H9 (cell line): ENCODE measurements around the gene MLANA. TPM values are rescaled to one million over a fixed set of nuclear protein-coding genes. Genes with fewer than 3 reads are reported as not detected.

Source experiments
- DNase-seq: peaks from one replicate; pipeline ENCODE4 v3.0.0-alpha.2; 2017
- H2AFZ ChIP-seq: one replicate; pipeline ENCODE4 v1.6.1; 2013; ENCODE audit warnings: mild to moderate bottlenecking, low read length, control low read depth, moderate library complexity
- H2AK5ac ChIP-seq: 2 replicates; pipeline ENCODE4 v1.6.1; 2013; ENCODE audit warnings: low read length, control low read depth, mixed read lengths; ENCODE audit not compliant: insufficient read length
- H2BK120ac ChIP-seq: one replicate; pipeline ENCODE4 v1.6.1; 2013; ENCODE audit warnings: low read depth, mild to moderate bottlenecking, low read length, control low read depth, inconsistent platforms; ENCODE audit not compliant: poor library complexity, severe bottlenecking
- H2BK12ac ChIP-seq: 2 replicates; pipeline ENCODE4 v1.6.1; 2013; ENCODE audit warnings: low read length, control low read depth, mixed read lengths, low read depth; ENCODE audit not compliant: insufficient read length
- H2BK15ac ChIP-seq: 2 replicates; pipeline ENCODE4 v1.6.1; 2013; ENCODE audit warnings: low read depth, low read length, control low read depth
- H2BK20ac ChIP-seq: one replicate; pipeline ENCODE4 v1.6.1; 2013; ENCODE audit warnings: low read depth, mild to moderate bottlenecking, low read length, control low read depth, inconsistent platforms; ENCODE audit not compliant: poor library complexity, severe bottlenecking
- H2BK5ac ChIP-seq: 2 replicates; pipeline ENCODE4 v1.6.1; 2013; ENCODE audit warnings: low read length, control low read depth, mixed read lengths; ENCODE audit not compliant: insufficient read length
- H3K14ac ChIP-seq: 2 replicates; pipeline ENCODE4 v1.6.1; 2013; ENCODE audit warnings: low read length, control low read depth; ENCODE audit not compliant: insufficient read depth
- H3K18ac ChIP-seq: 2 replicates; pipeline ENCODE4 v1.6.1; 2013; ENCODE audit warnings: low read depth, mild to moderate bottlenecking, mixed read lengths, low read length, control low read depth; ENCODE audit not compliant: insufficient read length
- H3K23ac ChIP-seq: 2 replicates; pipeline ENCODE4 v1.6.1; 2013; ENCODE audit warnings: low read length, control low read depth, mixed read lengths, low read depth; ENCODE audit not compliant: insufficient read length
- H3K23me2 ChIP-seq: 2 replicates; pipeline ENCODE4 v1.6.1; 2013; ENCODE audit warnings: low read depth, mild to moderate bottlenecking, mixed read lengths, low read length, control low read depth; ENCODE audit not compliant: insufficient read length, poor library complexity, severe bottlenecking
- H3K27ac ChIP-seq: 2 replicates; pipeline ENCODE4 v1.5.1; 2013; ENCODE audit warnings: low read length, control low read depth, mixed read lengths, low read depth; ENCODE audit not compliant: insufficient read length
- H3K27me3 ChIP-seq: 2 replicates; pipeline ENCODE4 v1.6.1; 2013; ENCODE audit warnings: low read length, control low read depth, inconsistent platforms; ENCODE audit not compliant: insufficient read depth
- H3K4ac ChIP-seq: 2 replicates; pipeline ENCODE4 v1.6.1; 2013; ENCODE audit warnings: low read depth, mild to moderate bottlenecking, control low read depth, inconsistent platforms, low read length, moderate library complexity
- H3K4me1 ChIP-seq: 2 replicates; pipeline ENCODE4 v1.6.1; 2013; ENCODE audit warnings: low read length, control low read depth, inconsistent platforms; ENCODE audit not compliant: insufficient read depth
- H3K4me2 ChIP-seq: 2 replicates; pipeline ENCODE4 v1.6.1; 2013; ENCODE audit warnings: low read length, control low read depth, mixed read lengths; ENCODE audit not compliant: insufficient read length, insufficient read depth
- H3K56ac ChIP-seq: 2 replicates; pipeline ENCODE4 v1.6.1; 2013; ENCODE audit warnings: low read depth, mild to moderate bottlenecking, mixed read lengths, low read length, control low read depth; ENCODE audit not compliant: insufficient read length
- H3K79me1 ChIP-seq: 2 replicates; pipeline ENCODE4 v1.6.1; 2013; ENCODE audit warnings: low read depth, mild to moderate bottlenecking, moderate library complexity, low read length, control low read depth, inconsistent platforms; ENCODE audit not compliant: insufficient read depth, poor library complexity, severe bottlenecking
- H3K79me2 ChIP-seq: 2 replicates; pipeline ENCODE4 v1.6.1; 2013; ENCODE audit warnings: low read length, control low read depth, inconsistent platforms; ENCODE audit not compliant: insufficient read depth
- H3K9ac ChIP-seq: 2 replicates; pipeline ENCODE4 v1.6.1; 2013; ENCODE audit warnings: low read length, control low read depth, mixed read lengths; ENCODE audit not compliant: insufficient read length; ENCODE audit errors: extremely low read depth
- H3K9me3 ChIP-seq: one replicate; pipeline ENCODE4 v1.6.1; 2013; ENCODE audit warnings: low read depth, low read length, inconsistent platforms; ENCODE audit not compliant: control insufficient read depth
- H3T11ph ChIP-seq: one replicate; pipeline ENCODE4 v1.6.1; 2013; ENCODE audit warnings: mild to moderate bottlenecking, low read length, control low read depth, inconsistent platforms
- H4K20me1 ChIP-seq: one replicate; pipeline ENCODE4 v1.6.1; 2013; ENCODE audit not compliant: control insufficient read depth, insufficient read length, insufficient read depth
- H4K5ac ChIP-seq: 2 replicates; pipeline ENCODE4 v1.6.1; 2013; ENCODE audit warnings: low read depth, mild to moderate bottlenecking, mixed read lengths, low read length, control low read depth; ENCODE audit not compliant: insufficient read length
- H4K8ac ChIP-seq: replicated peaks from 2 replicates; pipeline ENCODE4 v1.6.1; 2013; ENCODE audit warnings: low read length, control low read depth, mixed read lengths, low read depth; ENCODE audit not compliant: insufficient read length
- H4K91ac ChIP-seq: 2 replicates; pipeline ENCODE4 v1.6.1; 2013; ENCODE audit warnings: low read depth, mild to moderate bottlenecking, moderate library complexity, mixed read lengths, low read length, control low read depth; ENCODE audit not compliant: insufficient read length
- H3K27ac Mint-ChIP-seq, 3 experiments: 2 replicates in 2 of 3; 3 replicates in 1 of 3; pipeline ENCODE4 v1.8.0; 2020 to 2021; ENCODE audit warnings: mixed read lengths in 3 of 3, mild to moderate bottlenecking in 1 of 3, moderate library complexity in 1 of 3
- H3K27me3 Mint-ChIP-seq: 2 replicates; pipeline ENCODE4 v1.8.0; 2021; ENCODE audit warnings: low read depth, mild to moderate bottlenecking, moderate library complexity, mixed read lengths
- H3K36me3 Mint-ChIP-seq, 3 experiments: 2 replicates in 2 of 3; 3 replicates in 1 of 3; pipeline ENCODE4 v1.8.0; 2020 to 2021; ENCODE audit warnings: low read depth in 3 of 3, mixed read lengths in 3 of 3; ENCODE audit not compliant: insufficient read depth in 1 of 3
- H3K4me1 Mint-ChIP-seq, 2 experiments: 2 replicates each; pipeline ENCODE4 v1.8.0; 2020; ENCODE audit warnings: mixed read lengths in 2 of 2
- H3K4me3 Mint-ChIP-seq, 2 experiments: 2 replicates in 1 of 2; 3 replicates in 1 of 2; pipeline ENCODE4 v1.8.0; 2020 to 2021; ENCODE audit warnings: mild to moderate bottlenecking in 2 of 2, mixed read lengths in 2 of 2, moderate library complexity in 1 of 2
- H3K9me3 Mint-ChIP-seq, 2 experiments: 2 replicates in 1 of 2; 3 replicates in 1 of 2; pipeline ENCODE4 v1.8.0; 2020; ENCODE audit warnings: mild to moderate bottlenecking in 2 of 2, mixed read lengths in 2 of 2, moderate library complexity in 1 of 2
- WGBS: extraction: QIAGEN DNeasy Blood & Tissue Kit; methylation state at CpG from one replicate; pipeline ENCODE4 v1.1.7; 2013; ENCODE audit warnings: missing lambda C conversion rate, low lambda C conversion rate, mixed read lengths; ENCODE audit not compliant: insufficient read length; ENCODE audit errors: extremely low coverage; 5-methylcytosine and 5-hydroxymethylcytosine counted together
- total RNA-seq: library from RNA; stranded (reverse); gene quantifications from 2 replicates; pipeline ENCODE4 v1.2.1, GENCODE V29; 2021
- TF ChIP-seq, protein P1 (sequence below): fragments of 200-600 bp; sonication (generic); conservative IDR thresholded peaks from 3 replicates; pipeline ENCODE4 v1.8.0; 2021; ENCODE audit warnings: antibody characterized with exemption, mild to moderate bottlenecking

Gene MLANA
- total RNA-seq, 1 experiment from 2014 or later = not detected

DNA sequence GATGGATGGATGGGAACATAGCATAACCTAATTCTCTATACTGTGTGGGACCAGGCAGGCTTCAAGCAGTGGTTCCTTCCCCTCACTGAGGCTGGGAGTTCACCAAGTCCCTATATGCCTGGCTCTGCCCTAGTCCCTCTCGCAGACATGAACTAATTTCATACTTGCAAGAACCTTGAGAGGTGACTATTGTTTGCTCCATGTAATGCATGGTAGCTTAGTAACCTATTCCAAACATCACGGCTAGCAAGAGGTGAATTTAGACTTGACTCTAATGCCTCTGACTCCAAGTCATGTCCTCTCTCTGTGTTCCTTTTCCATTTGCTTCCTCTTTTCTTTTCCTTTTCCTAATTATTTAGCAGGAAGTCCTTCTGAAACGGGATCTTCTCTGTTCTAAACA, 31.9 kb upstream of the MLANA start:
- Histone ChIP-seq H3K9ac (no peak overlapping the region), H2BK15ac (no peak overlapping the region), H3K23ac (no peak overlapping the region), H3K27me3 (no peaks in the 10 kb centered on the region), H3K18ac (no peak overlapping the region), H3K56ac (no peak overlapping the region), H2AK5ac (no peak overlapping the region), H3K23me2 (no peaks in the 10 kb centered on the region), H3K9me3 (no peaks in the 10 kb centered on the region), H3K4me2 (no peak overlapping the region), H3T11ph (no peak overlapping the region), H4K8ac (no peak overlapping the region), H4K20me1 (no peaks in the 10 kb centered on the region), H3K79me1 (no peaks in the 10 kb centered on the region), H4K91ac (no peak overlapping the region), H2BK12ac (no peak overlapping the region), H4K5ac (no peak overlapping the region), H2BK20ac (no peak overlapping the region), H3K27ac (no peak overlapping the region), H3K79me2 (no peaks in the 10 kb centered on the region), H2AFZ (no peak overlapping the region), H2BK5ac (no peak overlapping the region), H3K4me1 (no peaks in the 10 kb centered on the region), H3K14ac (no peak overlapping the region), H2BK120ac (no peak overlapping the region), H3K4ac (no peak overlapping the region)
- TF ChIP-seq, protein P1, sequence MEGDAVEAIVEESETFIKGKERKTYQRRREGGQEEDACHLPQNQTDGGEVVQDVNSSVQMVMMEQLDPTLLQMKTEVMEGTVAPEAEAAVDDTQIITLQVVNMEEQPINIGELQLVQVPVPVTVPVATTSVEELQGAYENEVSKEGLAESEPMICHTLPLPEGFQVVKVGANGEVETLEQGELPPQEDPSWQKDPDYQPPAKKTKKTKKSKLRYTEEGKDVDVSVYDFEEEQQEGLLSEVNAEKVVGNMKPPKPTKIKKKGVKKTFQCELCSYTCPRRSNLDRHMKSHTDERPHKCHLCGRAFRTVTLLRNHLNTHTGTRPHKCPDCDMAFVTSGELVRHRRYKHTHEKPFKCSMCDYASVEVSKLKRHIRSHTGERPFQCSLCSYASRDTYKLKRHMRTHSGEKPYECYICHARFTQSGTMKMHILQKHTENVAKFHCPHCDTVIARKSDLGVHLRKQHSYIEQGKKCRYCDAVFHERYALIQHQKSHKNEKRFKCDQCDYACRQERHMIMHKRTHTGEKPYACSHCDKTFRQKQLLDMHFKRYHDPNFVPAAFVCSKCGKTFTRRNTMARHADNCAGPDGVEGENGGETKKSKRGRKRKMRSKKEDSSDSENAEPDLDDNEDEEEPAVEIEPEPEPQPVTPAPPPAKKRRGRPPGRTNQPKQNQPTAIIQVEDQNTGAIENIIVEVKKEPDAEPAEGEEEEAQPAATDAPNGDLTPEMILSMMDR = no peak
- H3K36me3 Mint-ChIP-seq = no peaks in the 10 kb centered on the region
- peaks cover 0 to 2% of the 10 kb centered on the region in 2 experiments; a peak in 2 of 4 replicates for H3K4me1 Mint-ChIP-seq
- H3K9me3 Mint-ChIP-seq = no peaks in the 10 kb centered on the region
- H3K27ac Mint-ChIP-seq = no peak overlapping the region
- no peak for DNase-seq
- no peak overlapping the region for H3K4me3 Mint-ChIP-seq
- H3K27me3 Mint-ChIP-seq = peaks cover 6% of the 10 kb centered on the region
- no CpG with 5 or more reads among the region's 3 CpGs for WGBS
